SJSA1 (cell line): ENCODE data around the gene REN. TPM values are rescaled to one million over a fixed set of nuclear protein-coding genes. Genes with fewer than 3 reads are reported as not detected.

Experiments
- DNase-seq, 2 experiments: peaks; one replicate each; pipeline ENCODE4 v3.0.0-alpha.2; 2015 to 2020; ENCODE audit warnings: low spot score in 2 of 2, low read depth in 1 of 2
- H3K27ac ChIP-seq: fragments of 250-450 bp; sonication (Bioruptor Pico); 2 replicates; pipeline ENCODE4 v1.5.1; 2020; ENCODE audit warnings: mild to moderate bottlenecking, moderate library complexity
- H3K27me3 ChIP-seq: fragments of 250-450 bp; sonication (Bioruptor Pico); replicated peaks from 2 replicates; pipeline ENCODE4 v1.5.1; 2020; ENCODE audit warnings: mild to moderate bottlenecking, moderate library complexity
- H3K36me3 ChIP-seq: fragments of 250-450 bp; sonication (Bioruptor Pico); 2 replicates; pipeline ENCODE4 v1.5.1; 2020; ENCODE audit warnings: mild to moderate bottlenecking
- H3K4me1 ChIP-seq: fragments of 250-450 bp; sonication (Bioruptor Pico); replicated peaks from 2 replicates; pipeline ENCODE4 v1.6.1; 2021; ENCODE audit warnings: mild to moderate bottlenecking
- H3K4me3 ChIP-seq: fragments of 250-450 bp; sonication (Bioruptor Pico); 2 replicates; pipeline ENCODE4 v1.5.1; 2020; ENCODE audit warnings: mild to moderate bottlenecking
- H3K9me3 ChIP-seq: fragments of 250-450 bp; sonication (Bioruptor Pico); replicated peaks from 2 replicates; pipeline ENCODE4 v1.5.1; 2020; ENCODE audit warnings: mild to moderate bottlenecking
- total RNA-seq: library from RNA; depleted of rRNA; stranded (reverse); fragments of >200 nt; shearing (Covaris generic); gene quantifications from 2 replicates; pipeline ENCODE4 v1.2.3, GENCODE V29; 2014; rRNA removed

Gene REN
- total RNA-seq, 1 experiment from 2014 or later: not detected

GRCh38 chr1:204112876-204113730, 53.0 kb downstream of the REN start:
- no peak overlapping the region for H3K27ac ChIP-seq
- no peaks in the 10 kb centered on the region for H3K9me3 ChIP-seq
- H3K27me3 ChIP-seq: no peaks in the 10 kb centered on the region
- peaks cover 7% of the 10 kb centered on the region; the same call in 1 of the 2 replicates for H3K36me3 ChIP-seq
- H3K4me1 ChIP-seq: peaks cover 13% of the 10 kb centered on the region
- no peak overlapping the region for H3K4me3 ChIP-seq
- DNase-seq: no peak

GRCh38 chr1:204110894-204111633, 55.1 kb downstream of the REN start:
- Histone ChIP-seq H3K4me3 (no peak overlapping the region), H3K4me1 (peaks cover 13% of the 10 kb centered on the region), H3K9me3 (no peaks in the 10 kb centered on the region), H3K27me3 (no peaks in the 10 kb centered on the region), H3K27ac (no peak overlapping the region), H3K36me3 (no peaks in the 10 kb centered on the region)
- no peak for DNase-seq

GRCh38 chr1:204108312-204109141, 57.6 kb downstream of the REN start:
- peaks cover 30% of the 10 kb centered on the region for H3K4me1 ChIP-seq
- no peaks in the 10 kb centered on the region for H3K27me3 ChIP-seq
- no peak overlapping the region for H3K27ac ChIP-seq
- no peak overlapping the region for H3K4me3 ChIP-seq
- H3K9me3 ChIP-seq: no peaks in the 10 kb centered on the region
- no peaks in the 10 kb centered on the region for H3K36me3 ChIP-seq
- no peak for DNase-seq

- Histone ChIP-seq H3K27me3 (no peaks in the 10 kb centered on the region), H3K4me1 (peaks cover 36% of the 10 kb centered on the region), H3K4me3 (no peak overlapping the region), H3K36me3 (no peaks in the 10 kb centered on the region), H3K9me3 (no peaks in the 10 kb centered on the region), H3K27ac (no peak overlapping the region)
- DNase-seq: no peak
These were observed 58.2 kb downstream of the REN start for GRCh38 chr1:204107892-204108291.

- H3K4me1 ChIP-seq: peaks cover 44% of the 10 kb centered on the region
- no peak overlapping the region for H3K4me3 ChIP-seq
These were observed 59.3 kb downstream of the REN start for GRCh38 chr1:204106825-204107224.

GRCh38 chr1:204105131-204105515, 61.0 kb downstream of the REN start:
- Histone ChIP-seq H3K4me1 (peaks cover 44% of the 10 kb centered on the region), H3K36me3 (no peaks in the 10 kb centered on the region)
- no peak for DNase-seq

More at GRCh38 chr1:204106825-204107224, 59.3 kb downstream of the REN start:
- no peak overlapping the region for H3K27ac ChIP-seq
- no peak for DNase-seq
- no peaks in the 10 kb centered on the region for H3K36me3 ChIP-seq
- no peaks in the 10 kb centered on the region for H3K27me3 ChIP-seq
- no peaks in the 10 kb centered on the region for H3K9me3 ChIP-seq

More at GRCh38 chr1:204105131-204105515, 61.0 kb downstream of the REN start:
- no peaks in the 10 kb centered on the region for H3K9me3 ChIP-seq
- H3K27ac ChIP-seq: peak overlapping the region; percentile 65; the same call in 1 of the 2 replicates
- no peaks in the 10 kb centered on the region for H3K27me3 ChIP-seq
- H3K4me3 ChIP-seq: no peak overlapping the region

Other genes with a start within 250 kb of the REN start
- gene SOX13, start 93.2 kb downstream of the REN start, total RNA-seq: 9.0 and 15.5 TPM in 2 replicates
- 22.2 and 22.3 TPM in 2 replicates for gene ETNK2, start 14.3 kb downstream of the REN start, total RNA-seq
- gene KISS1, start 30.2 kb upstream of the REN start, total RNA-seq: 190 and 222 TPM in 2 replicates
- gene GOLT1A, start 47.7 kb upstream of the REN start, total RNA-seq: not detected in 2 replicates
- 0.16 and 0.76 TPM in 2 replicates for gene PLEKHA6, start 193.6 kb upstream of the REN start, total RNA-seq
- gene PPP1R15B, start 245.5 kb upstream of the REN start, total RNA-seq: 20.9 and 25.5 TPM in 2 replicates